ENCODE results near the gene ETV7.

The ETV7 gene

DNA sequence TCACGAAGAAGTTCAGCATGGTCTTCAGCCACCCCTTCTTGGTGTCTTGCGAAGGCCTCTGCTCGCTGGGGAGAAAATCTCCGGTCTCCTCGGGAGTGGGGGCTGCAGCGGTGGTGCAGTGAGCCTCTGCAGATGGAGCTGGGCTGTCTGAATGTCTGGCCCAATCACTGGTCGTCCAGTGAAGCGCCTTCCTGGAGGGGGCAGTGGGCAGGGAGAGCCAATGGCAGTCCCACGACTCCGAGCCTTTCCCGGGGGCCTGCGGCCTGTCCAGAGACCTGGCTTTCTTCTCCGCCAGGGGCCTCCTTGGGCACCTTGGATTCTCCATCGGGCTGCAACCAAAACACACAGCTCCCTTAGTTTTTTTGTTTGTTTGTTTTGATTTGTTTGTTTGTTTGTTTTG is 57.1 kb downstream of the ETV7 start:
- H3K27ac ChIP-seq, result no peak overlapping the region
- H3K4me3 ChIP-seq, result no peak overlapping the region

- H3K4me3 ChIP-seq, result no peak overlapping the region
- H3K27ac ChIP-seq, result no peak overlapping the region
Measured at GRCh38 chr6:36329798-36330291, 57.6 kb downstream of the ETV7 start.

DNA sequence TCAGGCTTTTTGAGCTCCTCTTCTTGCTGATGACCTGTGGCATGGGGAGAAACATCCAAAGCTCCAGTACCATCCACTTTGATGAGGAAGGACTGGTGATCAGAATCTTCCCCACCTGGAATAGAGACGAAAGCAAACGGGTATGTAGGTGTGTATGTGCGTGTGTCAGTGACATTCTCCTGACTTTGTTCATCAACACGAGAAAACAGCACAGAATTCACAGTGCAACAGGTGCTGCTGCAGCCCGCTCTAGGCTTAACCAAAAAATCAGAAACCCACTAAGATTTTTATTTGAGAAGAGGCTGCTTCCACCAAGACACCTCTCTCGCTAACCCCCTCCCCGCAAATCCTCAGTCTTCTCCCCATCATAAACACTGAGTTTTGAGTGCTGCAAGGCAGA is 58.9 kb downstream of the ETV7 start:
- no peak overlapping the region for H3K4me3 ChIP-seq
- no peak overlapping the region for H3K27ac ChIP-seq

GRCh38 chr6:36327919-36328236 is 59.6 kb downstream of the ETV7 start:
- Histone ChIP-seq H3K4me3 (no peak overlapping the region), H3K27ac (no peak overlapping the region)

GRCh38 chr6:36327226-36327918 is 60.1 kb downstream of the ETV7 start:
- Histone ChIP-seq H3K27ac (no peak overlapping the region), H3K4me3 (no peak overlapping the region)

- H3K27ac ChIP-seq, result no peak overlapping the region
- H3K4me3 ChIP-seq, result no peak overlapping the region
Measured at GRCh38 chr6:36326356-36326995, 61.0 kb downstream of the ETV7 start.

DNA sequence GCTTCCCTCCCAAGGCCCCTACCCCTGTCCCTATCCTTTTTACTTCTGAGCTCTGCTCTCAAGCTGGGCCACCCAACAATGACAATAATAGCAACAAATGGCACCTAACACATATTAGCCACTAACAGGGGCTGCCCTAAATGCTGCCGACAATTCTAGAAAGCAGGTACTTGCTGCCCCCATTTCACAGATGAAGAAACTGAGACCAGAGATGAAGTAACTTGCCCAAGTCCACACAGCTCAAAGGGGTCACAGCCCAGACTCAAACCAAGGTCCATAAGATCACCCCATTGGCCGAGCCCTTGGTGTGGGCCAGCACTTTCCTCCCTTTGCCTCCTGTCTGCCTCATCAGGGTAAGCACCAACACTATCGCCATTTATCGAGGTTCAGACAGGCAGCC is 62.8 kb downstream of the ETV7 start:
- no peak overlapping the region for H3K27ac ChIP-seq

GRCh38 chr6:36324191-36324590 is 63.3 kb downstream of the ETV7 start:
- Histone ChIP-seq H3K27ac (no peak overlapping the region), H3K4me3 (no peak overlapping the region)

More for the DNA sequence above, 62.8 kb downstream of the ETV7 start:
- no peak overlapping the region for H3K4me3 ChIP-seq

DNA sequence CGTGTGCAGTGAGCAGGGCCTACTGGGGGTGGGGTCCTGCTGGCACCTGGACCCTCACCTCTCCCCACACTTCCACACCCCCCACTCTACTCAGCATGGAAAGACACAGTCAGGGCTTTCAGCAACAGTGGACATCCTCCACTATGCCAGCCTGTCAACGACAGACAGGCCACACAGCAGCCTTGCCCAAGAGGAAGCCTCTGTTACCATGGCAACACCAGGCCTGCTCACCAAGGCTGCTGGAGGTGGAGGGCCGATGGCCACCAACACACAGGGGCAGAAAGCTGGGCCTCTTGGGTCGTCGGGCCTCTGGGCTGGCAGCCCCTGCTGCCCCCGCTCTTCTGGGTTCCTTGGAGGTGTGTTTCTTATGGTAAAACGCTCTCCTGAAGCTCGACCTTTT is 64.4 kb downstream of the ETV7 start:
- Histone ChIP-seq H3K27ac (no peak overlapping the region), H3K4me3 (no peak overlapping the region)

- H3K27ac ChIP-seq, result no peak overlapping the region
- no peak overlapping the region for H3K4me3 ChIP-seq
Measured at GRCh38 chr6:36322591-36322990, 64.9 kb downstream of the ETV7 start.

DNA sequence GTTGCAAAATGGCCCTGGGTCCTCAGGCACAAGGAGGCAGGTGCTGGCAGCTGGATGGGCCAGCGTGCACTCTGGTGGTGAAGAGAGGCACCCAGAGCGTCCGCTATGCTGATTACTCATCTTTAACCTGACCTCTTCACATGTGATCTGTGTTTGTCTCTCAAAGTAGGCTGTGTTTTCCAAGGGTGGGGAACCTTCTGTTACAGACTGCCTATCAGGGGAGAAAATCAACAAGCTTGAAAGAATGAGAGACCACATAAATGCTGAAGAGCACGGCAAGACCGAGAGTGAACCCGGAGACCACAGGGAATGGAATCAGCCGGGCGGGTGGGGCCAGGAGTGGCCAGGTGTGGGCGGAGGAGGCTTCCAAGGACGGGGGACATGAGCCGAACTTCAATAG is 67.0 kb downstream of the ETV7 start:
- no peak overlapping the region for H3K27ac ChIP-seq
- no peak overlapping the region for H3K4me3 ChIP-seq

- Histone ChIP-seq H3K4me3 (no peak overlapping the region), H3K27ac (no peak overlapping the region)
Measured at GRCh38 chr6:36319821-36320220, 67.6 kb downstream of the ETV7 start.

- no peak overlapping the region for H3K27ac ChIP-seq
- H3K4me3 ChIP-seq, result no peak overlapping the region
Measured at GRCh38 chr6:36319436-36319762, 68.1 kb downstream of the ETV7 start.

- Histone ChIP-seq H3K4me3 (no peak overlapping the region), H3K27ac (no peak overlapping the region)
Measured at GRCh38 chr6:36318690-36319435, 68.6 kb downstream of the ETV7 start.

- H3K4me3 ChIP-seq, result no peak overlapping the region
Measured at GRCh38 chr6:36317623-36318022, 69.8 kb downstream of the ETV7 start.

More at GRCh38 chr6:36317623-36318022, 69.8 kb downstream of the ETV7 start:
- no peak overlapping the region for H3K27ac ChIP-seq

Measured in skin epidermis (tissue), 12 donors.